GM10847 (cell line): ENCODE data around the gene SORBS1.

Source experiments
- POLR2A ChIP-seq: IDR thresholded peaks from 2 replicates; pipeline ENCODE4 v1.6.1; 2011; ENCODE audit not compliant: insufficient read length; ENCODE audit errors: extremely low read depth

SORBS1 gene

DNA sequence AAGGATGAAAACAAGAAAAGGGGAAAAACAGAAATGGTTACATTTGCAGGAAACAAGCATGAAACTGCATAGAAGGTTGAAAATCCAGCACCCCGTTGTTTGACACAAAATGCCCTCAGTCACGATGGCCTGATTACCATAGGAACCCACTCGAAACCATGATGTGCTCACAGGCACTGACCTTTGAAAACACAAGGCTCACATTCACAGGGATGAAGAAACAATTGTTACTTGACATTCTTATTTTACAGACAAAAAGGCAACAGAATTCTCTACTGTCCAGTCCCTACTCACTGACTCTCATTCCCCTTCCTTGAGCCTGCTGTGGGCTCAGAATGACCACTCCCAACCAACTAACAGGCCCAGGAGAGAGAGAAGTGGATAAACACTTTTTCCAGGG is 138.9 kb downstream of the SORBS1 start:
- no peak for TF ChIP-seq POLR2A

DNA sequence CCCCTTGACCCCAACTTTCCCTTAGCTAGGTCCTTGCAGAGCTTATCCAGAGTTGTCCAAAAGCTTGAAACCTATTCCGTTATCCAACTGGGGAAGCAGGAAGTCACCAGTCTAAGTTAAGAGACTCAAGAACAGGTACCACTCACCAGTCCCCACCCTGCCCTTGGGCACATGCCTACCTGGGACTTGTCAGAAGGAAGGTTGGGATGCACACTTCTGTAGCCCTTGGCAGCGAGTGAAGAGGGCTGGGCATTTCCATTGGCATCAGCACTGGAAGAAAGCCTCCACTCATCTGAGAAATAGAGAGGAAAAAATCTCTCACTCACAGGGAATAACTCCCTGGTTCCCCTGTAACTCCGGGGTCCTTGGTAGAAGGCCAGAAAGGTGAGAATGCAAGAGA is 139.4 kb downstream of the SORBS1 start:
- no peak for TF ChIP-seq POLR2A

DNA sequence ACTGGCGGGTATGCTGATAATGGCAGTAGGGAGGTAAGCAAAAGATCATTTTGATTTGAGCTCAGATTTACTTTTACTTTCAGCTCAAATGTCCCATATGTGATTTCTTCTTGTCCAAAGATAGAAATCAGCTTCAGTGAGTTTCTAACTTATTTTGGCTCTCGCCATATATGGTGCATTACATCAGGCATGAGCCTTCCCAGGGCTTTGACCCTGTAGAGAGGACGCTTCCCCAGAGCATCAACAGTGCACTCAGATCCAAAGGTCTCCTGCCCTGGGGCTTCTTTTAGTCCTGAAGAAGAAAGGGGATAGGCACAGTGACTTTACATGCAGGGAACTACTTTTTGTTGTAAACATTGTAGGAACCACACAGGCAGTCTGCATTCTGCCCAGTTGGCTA is 141.8 kb downstream of the SORBS1 start:
- no peak for TF ChIP-seq POLR2A

DNA sequence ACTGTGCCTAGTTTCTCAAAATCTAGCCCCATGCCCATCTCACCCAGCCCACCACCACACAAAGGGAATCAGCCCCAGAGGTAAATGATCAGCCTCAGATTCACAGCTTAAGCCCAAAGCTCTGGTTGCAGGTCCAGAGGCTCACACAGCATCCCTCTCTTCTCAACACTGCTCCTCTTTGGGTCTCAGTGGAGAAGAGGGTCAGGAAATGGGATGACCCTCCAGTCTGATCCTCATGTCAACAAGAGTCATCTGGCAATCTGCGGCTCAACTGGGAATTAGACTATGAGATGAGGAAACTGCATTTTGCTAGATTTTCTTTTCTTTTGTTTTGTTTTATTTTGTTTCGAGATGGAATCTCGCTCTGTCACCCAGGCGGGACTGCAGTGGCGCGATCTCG is 144.2 kb downstream of the SORBS1 start:
- no peak for TF ChIP-seq POLR2A

DNA sequence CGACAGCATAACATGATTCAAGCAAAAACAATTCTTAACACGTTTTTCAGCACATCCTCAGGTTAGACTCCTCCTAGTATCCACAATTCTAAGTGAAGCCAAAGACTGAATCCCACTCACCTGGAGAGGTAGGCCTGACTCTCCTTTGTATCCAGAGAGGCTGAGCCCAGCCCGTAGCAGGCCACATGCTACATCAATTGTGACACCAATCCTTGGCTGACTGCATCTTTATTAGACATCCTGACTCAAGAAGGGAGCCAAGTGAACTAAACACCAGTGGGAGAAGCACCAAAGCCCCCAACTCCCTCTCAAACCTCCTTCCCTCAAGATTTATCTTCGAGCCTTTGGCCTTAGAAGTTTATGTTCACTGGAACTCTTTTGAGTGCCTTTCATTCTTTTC is 144.9 kb downstream of the SORBS1 start:
- TF ChIP-seq POLR2A: no peak

DNA sequence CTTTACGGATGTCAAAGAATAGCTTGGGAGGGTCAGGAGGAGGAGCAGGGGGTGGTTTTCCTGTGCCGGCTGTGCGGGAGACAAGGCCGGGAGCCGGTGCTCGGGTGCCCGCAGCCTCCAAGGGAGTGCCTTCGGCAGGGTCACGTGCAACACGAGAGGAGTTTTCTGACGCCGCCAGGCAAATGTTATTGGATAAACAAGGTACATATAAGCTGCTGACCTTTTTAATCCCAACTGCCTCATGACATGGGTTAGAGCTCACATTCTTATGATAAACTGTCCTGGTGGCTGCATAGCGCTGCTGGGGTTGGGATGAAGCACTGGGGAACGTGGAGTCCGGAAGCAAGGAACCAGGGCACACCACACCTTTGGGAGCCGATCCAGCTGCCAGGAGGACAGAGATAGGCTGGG is 145.5 kb downstream of the SORBS1 start:
- no peak for TF ChIP-seq POLR2A

DNA sequence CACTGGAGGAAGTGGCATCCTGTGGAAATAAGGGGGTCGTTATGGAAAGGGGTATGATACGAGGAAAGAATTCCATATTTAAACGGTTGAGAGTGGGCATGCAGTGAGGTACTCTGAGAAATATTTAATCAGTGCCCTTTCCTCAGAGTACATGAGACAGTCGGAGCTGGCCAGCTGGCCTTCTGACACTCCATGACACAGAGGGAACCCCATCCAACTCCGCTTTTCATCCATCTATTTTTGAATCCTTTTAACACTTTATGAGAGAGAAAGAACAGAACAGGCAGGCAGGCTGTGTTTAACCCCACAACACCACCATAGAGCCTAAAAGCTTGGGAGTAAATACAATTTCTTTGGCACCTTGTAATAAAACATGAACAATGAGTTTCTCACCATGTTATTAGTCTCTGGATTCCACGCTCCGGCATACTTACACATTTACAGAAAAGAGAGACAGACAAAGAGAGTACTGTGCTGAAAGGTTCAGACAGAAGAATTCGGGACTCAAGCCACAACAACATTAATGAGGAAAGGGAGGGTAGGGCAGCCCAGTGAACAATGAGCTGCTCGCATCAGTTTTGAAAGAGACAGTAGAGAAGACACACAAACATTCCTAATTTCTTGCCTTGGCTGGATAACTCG is 146.2 kb downstream of the SORBS1 start:
- TF ChIP-seq POLR2A: no peak

DNA sequence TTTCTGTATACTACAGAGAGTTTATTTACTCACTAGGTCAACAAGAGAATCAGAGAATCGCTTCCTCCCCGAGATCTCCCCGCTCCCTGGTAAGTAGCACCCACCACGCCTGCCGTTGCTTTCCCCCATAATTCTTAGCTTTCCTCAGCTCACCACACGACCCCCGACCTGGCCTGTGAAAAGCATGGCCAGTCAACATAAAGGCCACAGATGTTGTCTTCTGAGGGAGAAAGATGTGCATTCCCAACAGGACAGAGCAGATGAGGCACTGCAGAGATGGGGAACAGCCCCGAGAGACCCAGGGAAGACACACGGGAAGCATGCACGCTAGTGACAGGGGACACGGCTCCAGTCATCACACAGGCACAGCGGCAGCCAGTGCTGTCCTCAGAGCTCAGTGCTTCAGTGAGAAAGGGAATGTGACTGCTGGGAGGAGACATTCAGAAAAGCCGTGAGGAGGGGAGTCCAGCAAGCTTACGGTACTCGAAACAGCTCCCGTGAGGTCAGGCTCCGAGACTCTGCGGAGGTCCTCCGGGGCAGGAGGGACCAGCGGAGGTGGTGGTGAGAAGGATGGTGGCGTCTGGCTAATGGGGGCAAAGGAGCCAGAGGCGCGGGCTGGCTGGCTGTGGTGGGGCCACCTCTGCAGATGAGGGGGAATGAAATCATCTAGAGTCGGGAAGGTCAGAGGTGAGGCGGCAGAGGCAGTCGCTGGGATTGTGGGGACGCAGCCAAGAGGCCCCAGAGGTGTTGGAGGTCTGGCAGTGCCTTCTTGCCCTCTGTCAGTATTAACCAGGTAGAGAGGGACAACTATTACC is 146.9 kb downstream of the SORBS1 start:
- TF ChIP-seq POLR2A: no peak

DNA sequence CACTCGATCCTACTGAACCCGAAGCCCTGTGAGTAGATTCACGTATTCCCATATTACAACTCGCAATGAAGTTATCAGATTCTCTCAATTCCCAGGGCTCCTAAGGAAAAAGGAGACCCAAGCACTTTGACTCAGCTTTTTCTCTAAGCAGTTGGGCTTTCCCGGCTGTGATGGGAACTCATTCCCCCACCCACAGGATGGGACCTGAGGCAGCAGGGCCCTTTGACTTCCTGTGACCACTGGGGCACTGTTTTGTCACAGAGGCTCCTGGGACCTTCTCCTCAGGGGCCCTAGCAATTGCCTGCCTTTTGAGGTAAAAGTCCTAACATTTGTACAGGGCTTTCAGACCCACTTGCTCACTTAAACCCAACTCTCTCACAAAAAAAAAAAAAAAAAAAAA is 147.6 kb downstream of the SORBS1 start:
- no peak for TF ChIP-seq POLR2A

DNA sequence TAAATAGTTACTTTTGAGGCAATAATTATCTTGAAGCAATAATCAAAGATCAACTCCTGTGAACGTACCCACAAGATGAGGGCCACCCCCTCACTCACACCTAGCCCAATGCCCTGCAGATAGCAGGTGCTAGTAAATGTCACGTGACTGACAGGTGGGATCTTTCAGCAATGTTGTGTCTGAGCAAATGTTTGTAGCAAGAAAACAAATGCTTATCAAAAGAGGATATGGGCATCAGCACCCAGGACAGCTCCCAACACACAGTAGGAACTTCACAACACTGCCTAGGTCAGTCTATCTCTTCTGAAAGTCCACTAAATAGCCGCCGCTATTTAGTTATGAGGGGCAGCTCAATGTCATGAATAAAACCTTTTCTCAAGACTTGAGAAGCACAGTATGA is 149.5 kb downstream of the SORBS1 start:
- TF ChIP-seq POLR2A: no peak

DNA sequence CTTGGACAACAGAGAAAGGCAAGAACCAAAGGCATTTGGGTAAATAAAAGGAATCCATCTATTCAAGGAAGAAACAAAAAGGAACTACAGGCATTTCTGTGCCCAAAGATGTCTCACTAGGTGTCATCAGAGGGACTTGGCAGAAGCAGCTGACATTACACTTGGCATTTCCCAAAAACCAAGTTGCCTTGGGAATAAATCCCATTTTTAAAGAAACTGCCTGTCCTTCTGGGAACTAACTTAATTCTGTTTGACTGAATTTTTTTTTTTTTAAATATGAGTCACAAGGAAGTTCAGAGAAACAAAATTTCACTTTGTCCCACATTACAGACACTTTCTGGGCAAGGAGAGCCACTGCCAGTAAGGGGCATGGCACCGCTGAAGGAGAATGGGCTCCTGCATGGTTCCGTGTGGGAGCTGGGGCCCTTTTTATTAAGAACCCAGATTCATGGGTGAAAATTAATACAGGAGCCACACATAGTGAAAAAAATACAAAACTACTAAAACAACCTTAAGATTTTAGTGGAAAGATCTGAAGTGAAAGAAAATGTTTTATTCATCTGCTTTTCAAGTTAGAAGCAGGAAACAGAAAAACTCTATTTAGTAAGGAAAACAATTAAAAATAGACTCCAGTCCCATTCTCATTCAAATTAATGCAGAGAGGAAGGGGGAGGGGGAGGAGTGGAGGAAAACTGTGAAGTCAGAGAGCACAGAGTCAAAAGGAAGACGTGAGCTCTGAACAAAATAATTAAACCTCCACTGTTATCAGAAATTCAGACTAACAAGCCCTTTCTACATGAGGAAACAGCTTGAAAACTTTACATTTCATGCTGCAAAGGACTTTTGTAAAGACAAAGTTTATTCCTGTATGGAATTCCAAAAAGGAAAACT is 151.9 kb downstream of the SORBS1 start:
- no peak for TF ChIP-seq POLR2A

DNA sequence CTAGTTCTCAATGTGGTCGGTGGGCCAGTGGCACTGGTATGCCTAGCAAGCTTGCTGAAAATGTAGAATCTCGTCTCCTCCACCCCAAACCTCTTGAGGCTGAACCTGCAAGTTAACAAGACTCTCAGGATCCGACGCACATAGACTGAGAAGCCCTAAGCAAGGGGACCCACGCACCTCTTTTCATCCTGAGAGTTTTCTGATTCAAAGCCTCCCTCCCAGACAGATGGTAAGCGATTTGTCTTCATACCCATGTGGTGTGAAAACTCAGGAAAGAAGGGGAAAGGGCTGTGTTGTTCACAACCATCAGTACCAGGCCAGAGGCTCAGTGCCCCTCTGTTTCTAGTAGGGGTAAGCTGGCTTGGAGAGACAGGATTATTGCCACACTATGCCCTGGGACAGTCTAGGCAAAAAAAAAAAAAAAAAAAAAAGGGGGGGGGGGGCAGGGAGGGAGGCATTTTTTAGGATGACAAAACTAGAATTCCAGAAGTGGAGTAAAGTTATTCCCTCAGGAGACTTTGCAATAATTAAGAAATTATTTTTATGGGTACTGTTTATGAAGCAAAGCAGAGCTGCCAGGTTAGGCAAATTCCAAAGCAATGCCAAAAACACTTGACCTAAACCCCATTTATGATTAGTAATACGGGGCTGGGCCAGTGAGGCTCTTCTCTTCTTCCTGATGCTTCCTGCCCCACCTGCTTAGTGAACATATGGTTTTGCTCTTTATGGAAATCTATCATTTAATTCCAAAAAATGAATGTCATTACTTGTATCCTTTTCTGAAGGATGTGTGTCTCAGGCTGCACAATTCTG is 152.8 kb downstream of the SORBS1 start:
- TF ChIP-seq POLR2A: no peak

DNA sequence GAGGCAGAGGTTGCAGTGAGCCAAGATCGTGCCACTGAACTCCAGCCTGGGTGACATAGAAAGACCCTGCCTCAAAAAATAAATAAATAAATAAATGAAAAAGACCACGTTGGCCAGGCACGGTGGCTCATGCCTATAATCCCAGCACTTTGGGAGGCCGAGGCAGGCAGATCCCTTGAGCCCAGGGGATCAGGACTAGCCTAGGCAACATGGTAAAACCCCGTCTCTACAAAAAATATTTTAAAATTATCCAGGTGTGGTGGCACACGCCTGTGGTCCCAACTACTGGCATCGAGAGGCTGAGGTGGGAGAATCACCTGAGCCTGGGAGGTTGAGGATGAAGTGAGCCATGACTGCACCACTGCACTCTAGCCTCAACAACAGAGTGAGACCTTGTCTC is 153.6 kb downstream of the SORBS1 start:
- TF ChIP-seq POLR2A: no peak

DNA sequence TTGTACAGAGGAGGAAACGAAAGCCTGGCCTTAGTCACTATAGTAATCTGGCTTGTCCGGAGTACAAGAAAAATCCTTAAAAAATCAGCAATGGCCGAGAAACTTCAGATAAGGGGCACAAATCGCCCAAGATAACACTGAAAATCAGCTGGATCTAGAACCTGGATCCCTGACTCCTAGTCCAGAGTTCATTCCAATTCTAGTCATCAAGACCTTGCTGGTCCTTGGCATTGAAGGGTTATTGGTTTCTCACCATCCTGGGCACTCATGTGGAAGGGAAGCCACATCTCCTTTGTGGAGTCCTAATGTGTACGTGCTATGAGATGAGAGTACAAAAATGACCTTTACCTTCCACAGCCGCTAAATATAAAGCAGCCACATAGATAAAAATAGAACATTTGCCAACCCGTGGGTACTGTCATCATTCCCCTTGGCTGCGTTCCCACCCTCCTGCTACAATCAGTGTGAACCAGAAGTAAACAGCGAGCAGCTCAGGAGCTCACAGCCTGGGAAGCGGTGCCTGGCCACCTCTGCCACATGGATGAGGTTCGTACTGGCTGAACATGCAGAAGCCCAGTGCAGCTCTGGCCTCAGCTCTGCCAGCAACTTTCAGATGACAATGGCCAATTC is 154.4 kb downstream of the SORBS1 start:
- TF ChIP-seq POLR2A: no peak

DNA sequence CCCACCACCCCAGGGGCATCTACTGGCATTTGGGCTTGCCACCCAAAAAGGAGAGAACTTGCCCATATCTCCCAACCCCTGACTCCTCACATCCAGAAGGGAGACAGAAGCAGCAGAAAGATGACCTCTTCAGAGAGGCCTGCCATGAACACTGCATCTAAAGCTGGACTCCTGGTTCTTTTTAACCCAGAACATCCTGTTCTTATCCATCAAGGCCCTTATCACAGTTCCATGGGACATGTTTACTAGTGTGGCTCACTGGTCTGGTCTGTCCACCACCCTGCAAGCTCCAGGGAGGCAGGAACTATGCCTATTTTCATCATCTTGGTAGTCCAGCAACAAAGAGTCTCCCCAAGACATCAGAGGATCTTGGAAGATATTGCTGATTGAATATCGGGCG is 155.5 kb downstream of the SORBS1 start:
- no peak for TF ChIP-seq POLR2A

DNA sequence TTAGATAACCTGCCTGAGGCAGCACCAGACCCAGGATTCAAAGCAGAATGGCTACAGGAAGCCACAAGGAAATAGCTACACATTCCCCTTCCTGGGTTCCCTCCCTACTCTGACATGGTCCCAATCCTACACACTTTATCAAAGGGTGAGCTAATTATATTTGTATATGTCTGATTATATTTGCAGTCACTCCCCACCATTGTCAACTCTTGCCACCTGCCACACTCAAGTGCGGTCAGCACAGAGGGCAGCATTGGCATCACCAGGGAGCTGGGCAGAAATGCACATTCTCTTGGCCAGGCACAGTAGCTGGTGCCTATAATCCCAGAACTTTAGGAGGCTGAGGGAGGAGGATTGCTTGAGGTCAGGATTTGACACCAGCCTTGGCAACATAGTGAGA is 156.3 kb downstream of the SORBS1 start:
- no peak for TF ChIP-seq POLR2A
